ENCODE results near the gene EXOSC1.
"Not testable (repeated sequence)": the region's sequence is repeated elsewhere in the genome, so short reads cannot be mapped to it uniquely, and the experiment has no call there.

EXOSC1 gene

GRCh38 chr10:97450828-97451227, 5.0 kb upstream of the EXOSC1 start:
- in situ Hi-C loops (cut with MboI; ENCODE audit: low sequenced_read_pairs), result no loop called here
- no peak for DNase-seq (ENCODE audit: low spot score in 2 of 2)
- Histone ChIP-seq H3K4me3 (no peak overlapping the region), H3K4me1 (peaks cover 17% of the 10 kb centered on the region), H3K27me3 (ENCODE audit: low read depth) (no peaks in the 10 kb centered on the region), H3K9me3 (no peaks in the 10 kb centered on the region), H3K36me3 (replicated peaks) (peaks cover 41% of the 10 kb centered on the region)

GRCh38 chr10:97445357-97445721, 467 bp downstream of the EXOSC1 start:
- peaks cover 22% of the 10 kb centered on the region for H3K36me3 ChIP-seq (replicated peaks)
- no peaks in the 10 kb centered on the region for H3K27me3 ChIP-seq (ENCODE audit: low read depth)
- H3K4me3 ChIP-seq, result peak overlapping the region; percentile 89
- DNase-seq (ENCODE audit: low spot score in 2 of 2), result no peak
- peaks cover 21% of the 10 kb centered on the region for H3K4me1 ChIP-seq
- in situ Hi-C loops (cut with MboI; ENCODE audit: low sequenced_read_pairs), result no loop called here
- H3K9me3 ChIP-seq, result no peaks in the 10 kb centered on the region

GRCh38 chr10:97444212-97444611, 1.6 kb downstream of the EXOSC1 start:
- in situ Hi-C loops (cut with MboI; ENCODE audit: low sequenced_read_pairs), result no loop called here
- Histone ChIP-seq H3K4me1 (peaks cover 21% of the 10 kb centered on the region), H3K27me3 (ENCODE audit: low read depth) (no peaks in the 10 kb centered on the region), H3K36me3 (replicated peaks) (peaks cover 26% of the 10 kb centered on the region), H3K4me3 (no peak overlapping the region), H3K9me3 (no peaks in the 10 kb centered on the region)
- no peak for DNase-seq (ENCODE audit: low spot score in 2 of 2)

GRCh38 chr10:97442277-97442676, 3.5 kb downstream of the EXOSC1 start:
- Histone ChIP-seq H3K36me3 (replicated peaks) (peaks cover 38% of the 10 kb centered on the region), H3K9me3 (no peaks in the 10 kb centered on the region), H3K4me1 (peaks cover 14% of the 10 kb centered on the region), H3K27me3 (ENCODE audit: low read depth) (no peaks in the 10 kb centered on the region), H3K4me3 (no peak overlapping the region)
- in situ Hi-C loops (cut with MboI; ENCODE audit: low sequenced_read_pairs), result no loop called here
- no peak for DNase-seq (ENCODE audit: low spot score in 2 of 2)

- in situ Hi-C loops (cut with MboI; ENCODE audit: low sequenced_read_pairs), result no loop called here
- H3K27me3 ChIP-seq (ENCODE audit: low read depth), result no peaks in the 10 kb centered on the region
- DNase-seq (ENCODE audit: low spot score in 2 of 2), result no peak
- H3K4me3 ChIP-seq, result no peak overlapping the region
- H3K4me1 ChIP-seq, result no peaks in the 10 kb centered on the region
- peaks cover 75% of the 10 kb centered on the region for H3K36me3 ChIP-seq (replicated peaks)
- no peaks in the 10 kb centered on the region for H3K9me3 ChIP-seq
These were observed 10.6 kb downstream of the EXOSC1 start for GRCh38 chr10:97435211-97435610.

GRCh38 chr10:97434557-97434956, 11.2 kb downstream of the EXOSC1 start:
- no peak overlapping the region for H3K4me3 ChIP-seq
- no peaks in the 10 kb centered on the region for H3K27me3 ChIP-seq (ENCODE audit: low read depth)
- H3K9me3 ChIP-seq, result no peaks in the 10 kb centered on the region
- peaks cover 79% of the 10 kb centered on the region for H3K36me3 ChIP-seq (replicated peaks)
- in situ Hi-C loops (cut with MboI; ENCODE audit: low sequenced_read_pairs), result no loop called here
- no peaks in the 10 kb centered on the region for H3K4me1 ChIP-seq
- no peak for DNase-seq (ENCODE audit: low spot score in 2 of 2)

- no peaks in the 10 kb centered on the region for H3K4me1 ChIP-seq
- peaks cover 81% of the 10 kb centered on the region for H3K36me3 ChIP-seq (replicated peaks)
- in situ Hi-C loops (cut with MboI; ENCODE audit: low sequenced_read_pairs), result no loop called here
- no peak overlapping the region for H3K4me3 ChIP-seq
- DNase-seq (ENCODE audit: low spot score in 2 of 2), result no peak
- H3K27me3 ChIP-seq (ENCODE audit: low read depth), result no peaks in the 10 kb centered on the region
- no peaks in the 10 kb centered on the region for H3K9me3 ChIP-seq
These were observed 11.8 kb downstream of the EXOSC1 start for GRCh38 chr10:97434055-97434454.

- H3K27me3 ChIP-seq (ENCODE audit: low read depth), result no peaks in the 10 kb centered on the region
- H3K36me3 ChIP-seq (replicated peaks), result peaks cover 56% of the 10 kb centered on the region
- H3K9me3 ChIP-seq, result no peaks in the 10 kb centered on the region
- peaks cover 4% of the 10 kb centered on the region; the same call in 1 of the 2 replicates for H3K4me1 ChIP-seq
- no peak for DNase-seq (ENCODE audit: low spot score in 2 of 2)
- H3K4me3 ChIP-seq, result peak overlapping the region; percentile 94
- in situ Hi-C loops (cut with MboI; ENCODE audit: low sequenced_read_pairs), result no loop called here
These were observed 17.2 kb downstream of the EXOSC1 start for GRCh38 chr10:97428572-97428981.

GRCh38 chr10:97427571-97428179, 18.1 kb downstream of the EXOSC1 start:
- DNase-seq (ENCODE audit: low spot score in 2 of 2), result peak; percentile 69 to 78
- H3K27me3 ChIP-seq (ENCODE audit: low read depth), result no peaks in the 10 kb centered on the region
- peaks cover 4% of the 10 kb centered on the region; the same call in 1 of the 2 replicates for H3K4me1 ChIP-seq
- no peaks in the 10 kb centered on the region for H3K9me3 ChIP-seq
- peak overlapping the region; percentile 94 for H3K4me3 ChIP-seq
- H3K36me3 ChIP-seq (replicated peaks), result peaks cover 52% of the 10 kb centered on the region
- in situ Hi-C loops (cut with MboI; ENCODE audit: low sequenced_read_pairs), result no loop called here

GRCh38 chr10:97426776-97427570, 18.8 kb downstream of the EXOSC1 start:
- no peaks in the 10 kb centered on the region for H3K9me3 ChIP-seq

GRCh38 chr10:97425964-97426775, 19.6 kb downstream of the EXOSC1 start, which contains the start of gene PGAM1:
TSS of gene PGAM1 (plus strand) at chr10:97426191. CDS start at chr10:97426308, 117 bp downstream.
- peak; percentile 95 for DNase-seq (ENCODE audit: low spot score in 2 of 2)
- H3K4me1 ChIP-seq, result peaks cover 4% of the 10 kb centered on the region; the same call in 1 of the 2 replicates
- H3K27me3 ChIP-seq (ENCODE audit: low read depth), result no peaks in the 10 kb centered on the region
- in situ Hi-C loops (cut with MboI; ENCODE audit: low sequenced_read_pairs), result no loop called here
- peaks cover 41% of the 10 kb centered on the region for H3K36me3 ChIP-seq (replicated peaks)
- H3K4me3 ChIP-seq, result peak within 1 kb of the TSS; percentile 94
- no peaks in the 10 kb centered on the region for H3K9me3 ChIP-seq

More at GRCh38 chr10:97426776-97427570, 18.8 kb downstream of the EXOSC1 start:
- DNase-seq (ENCODE audit: low spot score in 2 of 2), result no peak
- Histone ChIP-seq H3K4me1 (peaks cover 4% of the 10 kb centered on the region; the same call in 1 of the 2 replicates), H3K27me3 (ENCODE audit: low read depth) (no peaks in the 10 kb centered on the region), H3K4me3 (peak overlapping the region; percentile 94), H3K36me3 (replicated peaks) (peaks cover 49% of the 10 kb centered on the region)
- in situ Hi-C loops (cut with MboI; ENCODE audit: low sequenced_read_pairs), result no loop called here

- H3K9me3 ChIP-seq; H3K4me3 ChIP-seq; H3K4me1 ChIP-seq; in situ Hi-C loops (cut with MboI; ENCODE audit: low sequenced_read_pairs); H3K27me3 ChIP-seq (ENCODE audit: low read depth); DNase-seq (ENCODE audit: low spot score in 2 of 2): not testable (repeated sequence)
- H3K36me3 ChIP-seq (replicated peaks), result peaks cover 22% of the 10 kb centered on the region
These were observed 22.1 kb downstream of the EXOSC1 start for GRCh38 chr10:97423757-97424098.

- in situ Hi-C loops (cut with MboI; ENCODE audit: low sequenced_read_pairs), result no loop called here
- H3K36me3 ChIP-seq (replicated peaks), result no peaks in the 10 kb centered on the region
- H3K4me3 ChIP-seq, result no peak overlapping the region
- no peaks in the 10 kb centered on the region for H3K27me3 ChIP-seq (ENCODE audit: low read depth)
- DNase-seq (ENCODE audit: low spot score in 2 of 2), result no peak
- peaks cover 3% of the 10 kb centered on the region for H3K4me1 ChIP-seq
- no peaks in the 10 kb centered on the region for H3K9me3 ChIP-seq
These were observed 29.2 kb downstream of the EXOSC1 start for GRCh38 chr10:97416565-97416964.

GRCh38 chr10:97412891-97413304, 32.9 kb downstream of the EXOSC1 start:
- in situ Hi-C loops (cut with MboI; ENCODE audit: low sequenced_read_pairs), result no loop called here
- no peak for DNase-seq (ENCODE audit: low spot score in 2 of 2)
- Histone ChIP-seq H3K9me3 (no peaks in the 10 kb centered on the region), H3K27me3 (ENCODE audit: low read depth) (no peaks in the 10 kb centered on the region), H3K4me3 (no peak overlapping the region), H3K4me1 (peaks cover 3% of the 10 kb centered on the region), H3K36me3 (replicated peaks) (no peaks in the 10 kb centered on the region)
